Activated CD8-positive, alpha-beta memory T cell treated with anti-CD3 and anti-CD28 coated beads for 4 hours (primary cell): ENCODE results near the gene CADM1.

ENCODE experiments used
- DNase-seq, 2 donors: peaks; one replicate each; pipeline ENCODE4 v3.0.0-alpha.2; 2020; ENCODE audit warnings: low read depth in 2 of 2

CADM1 gene

GRCh38 chr11:115208808-115209259 is 295.4 kb downstream of the CADM1 start:
- no peak for DNase-seq

GRCh38 chr11:115207916-115208315 is 296.3 kb downstream of the CADM1 start:
- no peak for DNase-seq

- DNase-seq, result no peak
Observed at GRCh38 chr11:115207166-115207591, 297.0 kb downstream of the CADM1 start.

GRCh38 chr11:115206365-115207022 is 297.7 kb downstream of the CADM1 start:
- no peak for DNase-seq

GRCh38 chr11:115202900-115203552 is 301.2 kb downstream of the CADM1 start:
- no peak for DNase-seq

GRCh38 chr11:115202074-115202473 is 302.1 kb downstream of the CADM1 start:
- DNase-seq, result no peak

- no peak for DNase-seq
Observed at GRCh38 chr11:115201111-115201792, 303.0 kb downstream of the CADM1 start.

GRCh38 chr11:115199481-115200069 is 304.6 kb downstream of the CADM1 start:
- no peak for DNase-seq

GRCh38 chr11:115198321-115198741 is 305.9 kb downstream of the CADM1 start:
- no peak for DNase-seq

- no peak for DNase-seq
Observed at GRCh38 chr11:115197433-115197832, 306.8 kb downstream of the CADM1 start.

GRCh38 chr11:115197031-115197430 is 307.2 kb downstream of the CADM1 start:
- DNase-seq, result no peak

GRCh38 chr11:115194802-115195110 is 309.5 kb downstream of the CADM1 start:
- no peak for DNase-seq

- DNase-seq, result no peak
Observed at GRCh38 chr11:115193914-115194801, 310.1 kb downstream of the CADM1 start.

- DNase-seq, result no peak
Observed at GRCh38 chr11:115191761-115192160, 312.5 kb downstream of the CADM1 start.

- no peak for DNase-seq
Observed at GRCh38 chr11:115190196-115190595, 314.0 kb downstream of the CADM1 start.

- no peak for DNase-seq
Observed at GRCh38 chr11:115188898-115189278, 315.3 kb downstream of the CADM1 start.

- no peak for DNase-seq
Observed at GRCh38 chr11:115188188-115188897, 315.9 kb downstream of the CADM1 start.

- no peak for DNase-seq
Observed at GRCh38 chr11:115185931-115186330, 318.3 kb downstream of the CADM1 start.

- DNase-seq, result no peak
Observed at GRCh38 chr11:115185507-115185906, 318.7 kb downstream of the CADM1 start.

- DNase-seq, result no peak
Observed at GRCh38 chr11:115184901-115185300, 319.3 kb downstream of the CADM1 start.

- DNase-seq, result no peak
Observed at GRCh38 chr11:115183830-115184229, 320.4 kb downstream of the CADM1 start.
